ENCODE measurements around the gene JARID2.

Gene JARID2

GRCh38 chr6:15280028-15280427, 34.2 kb downstream of the JARID2 start:
- no peaks in the 10 kb centered on the region for H3K9me2 ChIP-seq (replicated peaks; ENCODE audit: insufficient read depth, low read length)
- no peak for TF ChIP-seq EZH2phosphoT487 (conservative IDR thresholded peaks at IDR 0.05; ENCODE audit: low read length)
- no peak for TF ChIP-seq CTCF (IDR thresholded peaks at IDR 0.05; ENCODE audit: insufficient read depth, low read length, poor library complexity, severe bottlenecking)
- H3K4me3 ChIP-seq (ENCODE audit: insufficient read depth, low read length, poor library complexity, severe bottlenecking) = no peak overlapping the region
- H3K79me2 ChIP-seq (ENCODE audit: insufficient read depth, low read length) = no peaks in the 10 kb centered on the region
- H3K27me3 ChIP-seq (ENCODE audit: low read length) = no peaks in the 10 kb centered on the region
- no peak overlapping the region for H3K4me2 ChIP-seq (ENCODE audit: low read depth, low read length, poor library complexity, severe bottlenecking)
- no peak overlapping the region for H3K9ac ChIP-seq (ENCODE audit: low read length)
- H4K20me1 ChIP-seq (ENCODE audit: low read depth, low read length) = peaks cover 21% of the 10 kb centered on the region
- no peak overlapping the region for H3K27ac ChIP-seq (ENCODE audit: low read depth, low read length)
- H3K9me3 ChIP-seq (ENCODE audit: insufficient read depth, low read length) = no peaks in the 10 kb centered on the region
- H2AFZ ChIP-seq (ENCODE audit: low read depth, low read length, severe bottlenecking) = no peak overlapping the region
- H3K36me3 ChIP-seq (ENCODE audit: low read length) = no peaks in the 10 kb centered on the region
- no peaks in the 10 kb centered on the region for H3F3A ChIP-seq (ENCODE audit: insufficient read depth)

GRCh38 chr6:15280961-15281360, 35.1 kb downstream of the JARID2 start:
- no peak overlapping the region for H3K4me3 ChIP-seq (ENCODE audit: insufficient read depth, low read length, poor library complexity, severe bottlenecking)
- no peaks in the 10 kb centered on the region for H3K79me2 ChIP-seq (ENCODE audit: insufficient read depth, low read length)
- H3K4me2 ChIP-seq (ENCODE audit: low read depth, low read length, poor library complexity, severe bottlenecking) = no peak overlapping the region
- H3F3A ChIP-seq (ENCODE audit: insufficient read depth) = no peaks in the 10 kb centered on the region
- no peak overlapping the region for H3K27ac ChIP-seq (ENCODE audit: low read depth, low read length)
- no peaks in the 10 kb centered on the region for H3K9me3 ChIP-seq (ENCODE audit: insufficient read depth, low read length)
- no peaks in the 10 kb centered on the region for H3K9me2 ChIP-seq (replicated peaks; ENCODE audit: insufficient read depth, low read length)
- no peaks in the 10 kb centered on the region for H3K27me3 ChIP-seq (ENCODE audit: low read length)
- H4K20me1 ChIP-seq (ENCODE audit: low read depth, low read length) = peaks cover 26% of the 10 kb centered on the region
- TF ChIP-seq CTCF (IDR thresholded peaks at IDR 0.05; ENCODE audit: insufficient read depth, low read length, poor library complexity, severe bottlenecking) (no peak), EZH2phosphoT487 (conservative IDR thresholded peaks at IDR 0.05; ENCODE audit: low read length) (no peak)
- H3K36me3 ChIP-seq (ENCODE audit: low read length) = no peaks in the 10 kb centered on the region
- no peak overlapping the region for H2AFZ ChIP-seq (ENCODE audit: low read depth, low read length, severe bottlenecking)
- no peak overlapping the region for H3K9ac ChIP-seq (ENCODE audit: low read length)

GRCh38 chr6:15282334-15282733, 36.5 kb downstream of the JARID2 start:
- TF ChIP-seq CTCF (IDR thresholded peaks at IDR 0.05; ENCODE audit: insufficient read depth, low read length, poor library complexity, severe bottlenecking) = no peak
- no peak for TF ChIP-seq EZH2phosphoT487 (conservative IDR thresholded peaks at IDR 0.05; ENCODE audit: low read length)
- Histone ChIP-seq H3K9ac (ENCODE audit: low read length) (no peak overlapping the region), H4K20me1 (ENCODE audit: low read depth, low read length) (peaks cover 20% of the 10 kb centered on the region), H3F3A (ENCODE audit: insufficient read depth) (no peaks in the 10 kb centered on the region), H3K9me2 (replicated peaks; ENCODE audit: insufficient read depth, low read length) (no peaks in the 10 kb centered on the region), H3K79me2 (ENCODE audit: insufficient read depth, low read length) (no peaks in the 10 kb centered on the region), H3K27me3 (ENCODE audit: low read length) (no peaks in the 10 kb centered on the region), H2AFZ (ENCODE audit: low read depth, low read length, severe bottlenecking) (no peak overlapping the region), H3K4me2 (ENCODE audit: low read depth, low read length, poor library complexity, severe bottlenecking) (no peak overlapping the region), H3K36me3 (ENCODE audit: low read length) (no peaks in the 10 kb centered on the region), H3K4me3 (ENCODE audit: insufficient read depth, low read length, poor library complexity, severe bottlenecking) (no peak overlapping the region), H3K27ac (ENCODE audit: low read depth, low read length) (no peak overlapping the region), H3K9me3 (ENCODE audit: insufficient read depth, low read length) (no peaks in the 10 kb centered on the region)

GRCh38 chr6:15283986-15284361, 38.1 kb downstream of the JARID2 start:
- no peak overlapping the region for H3K9ac ChIP-seq (ENCODE audit: low read length)
- H3K27me3 ChIP-seq (ENCODE audit: low read length) = no peaks in the 10 kb centered on the region
- TF ChIP-seq EZH2phosphoT487 (conservative IDR thresholded peaks at IDR 0.05; ENCODE audit: low read length) (no peak), CTCF (IDR thresholded peaks at IDR 0.05; ENCODE audit: insufficient read depth, low read length, poor library complexity, severe bottlenecking) (no peak)
- no peaks in the 10 kb centered on the region for H3K79me2 ChIP-seq (ENCODE audit: insufficient read depth, low read length)
- no peak overlapping the region for H3K4me2 ChIP-seq (ENCODE audit: low read depth, low read length, poor library complexity, severe bottlenecking)
- no peak overlapping the region for H3K4me3 ChIP-seq (ENCODE audit: insufficient read depth, low read length, poor library complexity, severe bottlenecking)
- no peak overlapping the region for H3K27ac ChIP-seq (ENCODE audit: low read depth, low read length)
- H3F3A ChIP-seq (ENCODE audit: insufficient read depth) = no peaks in the 10 kb centered on the region
- H3K9me2 ChIP-seq (replicated peaks; ENCODE audit: insufficient read depth, low read length) = no peaks in the 10 kb centered on the region
- H2AFZ ChIP-seq (ENCODE audit: low read depth, low read length, severe bottlenecking) = no peak overlapping the region
- H3K9me3 ChIP-seq (ENCODE audit: insufficient read depth, low read length) = no peaks in the 10 kb centered on the region
- peaks cover 20% of the 10 kb centered on the region for H4K20me1 ChIP-seq (ENCODE audit: low read depth, low read length)
- no peaks in the 10 kb centered on the region for H3K36me3 ChIP-seq (ENCODE audit: low read length)

Measured in SU-DHL-6 (cell line).